Measurements from ENCODE around the gene ELMOD1. TPM values are rescaled to one million over a fixed set of nuclear protein-coding genes. Genes with fewer than 3 reads are reported as not detected.

The ELMOD1 gene
- total RNA-seq, 1 experiment from 2014 or later: not detected

GRCh38 chr11:107592231-107592590 lies 1.3 kb downstream of the ELMOD1 start:
- DNase-seq (ENCODE audit: low spot score): no peak
- BruUV-seq (replicated peaks): no TSS peak
- H3K9me3 ChIP-seq (ENCODE audit: low read depth, low read length, poor library complexity, severe bottlenecking): no peaks in the 10 kb centered on the region
- CTCF ChIA-PET: no interaction called here
- intact Hi-C loops (cut with micrococcal nuclease; ENCODE audit: unreplicated experiment): no loop called here
- POLR2A ChIA-PET (ENCODE audit: low non-redundant PET): no interaction called here
- H3K36me3 ChIP-seq (ENCODE audit: insufficient read depth, low read length, poor library complexity, severe bottlenecking): no peaks in the 10 kb centered on the region
- no peak overlapping the region for H3K27ac ChIP-seq (ENCODE audit: low read depth, low read length, poor library complexity, severe bottlenecking)
- H3K4me1 ChIP-seq (ENCODE audit: insufficient read depth, low read length, poor library complexity, severe bottlenecking): peaks cover 12% of the 10 kb centered on the region
- H3K27me3 ChIP-seq (replicated peaks; ENCODE audit: insufficient read depth, low read depth, low read length, poor library complexity): peaks cover 89% of the 10 kb centered on the region
- no peak overlapping the region for H3K4me3 ChIP-seq (ENCODE audit: low read depth, low read length, poor library complexity, severe bottlenecking)
- TF ChIP-seq CTCF (conservative IDR thresholded peaks at IDR 0.05; ENCODE audit: low read depth, low read length): no peak
- TF ChIP-seq EZH2 (IDR thresholded peaks at IDR 0.05; ENCODE audit: borderline replicate concordance, low read depth, low read length, poor library complexity, severe bottlenecking): no peak

DNA sequence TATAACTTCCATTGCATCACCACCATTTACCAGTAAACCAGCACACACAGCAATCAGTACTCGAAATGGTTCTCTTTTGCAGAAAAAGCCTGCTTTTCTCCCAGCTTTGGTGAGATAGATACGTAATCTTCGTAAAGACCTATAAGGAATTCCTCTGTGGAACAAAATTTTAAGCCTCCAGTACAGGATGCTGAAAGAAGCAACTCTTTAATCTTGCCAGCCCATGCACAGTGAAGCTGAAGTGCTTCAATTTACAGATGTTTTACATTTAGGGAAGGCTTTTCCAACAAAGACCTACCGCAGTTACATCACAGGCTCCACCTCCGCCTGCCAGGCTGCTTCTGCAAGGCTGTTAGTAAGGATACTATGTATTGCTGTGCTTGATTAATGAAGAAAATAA lies 1.9 kb downstream of the ELMOD1 start:
- Histone ChIP-seq H3K9me3 (ENCODE audit: low read depth, low read length, poor library complexity, severe bottlenecking) (no peaks in the 10 kb centered on the region), H3K4me3 (ENCODE audit: low read depth, low read length, poor library complexity, severe bottlenecking) (no peak overlapping the region), H3K27me3 (replicated peaks; ENCODE audit: insufficient read depth, low read depth, low read length, poor library complexity) (peaks cover 94% of the 10 kb centered on the region), H3K36me3 (ENCODE audit: insufficient read depth, low read length, poor library complexity, severe bottlenecking) (no peaks in the 10 kb centered on the region), H3K27ac (ENCODE audit: low read depth, low read length, poor library complexity, severe bottlenecking) (no peak overlapping the region), H3K4me1 (ENCODE audit: insufficient read depth, low read length, poor library complexity, severe bottlenecking) (peaks cover 12% of the 10 kb centered on the region)
- no peak for TF ChIP-seq EZH2 (IDR thresholded peaks at IDR 0.05; ENCODE audit: borderline replicate concordance, low read depth, low read length, poor library complexity, severe bottlenecking)
- no peak for TF ChIP-seq CTCF (conservative IDR thresholded peaks at IDR 0.05; ENCODE audit: low read depth, low read length)
- intact Hi-C loops (cut with micrococcal nuclease; ENCODE audit: unreplicated experiment): no loop called here
- POLR2A ChIA-PET (ENCODE audit: low non-redundant PET): no interaction called here
- DNase-seq (ENCODE audit: low spot score): no peak
- BruUV-seq (replicated peaks): no TSS peak
- CTCF ChIA-PET: no interaction called here

GRCh38 chr11:107593951-107594350 lies 3.0 kb downstream of the ELMOD1 start:
- no TSS peak for BruUV-seq (replicated peaks)
- CTCF ChIA-PET: no interaction called here
- no peak for DNase-seq (ENCODE audit: low spot score)
- TF ChIP-seq CTCF (conservative IDR thresholded peaks at IDR 0.05; ENCODE audit: low read depth, low read length) (no peak), EZH2 (IDR thresholded peaks at IDR 0.05; ENCODE audit: borderline replicate concordance, low read depth, low read length, poor library complexity, severe bottlenecking) (no peak)
- Histone ChIP-seq H3K4me1 (ENCODE audit: insufficient read depth, low read length, poor library complexity, severe bottlenecking) (peaks cover 12% of the 10 kb centered on the region), H3K27me3 (replicated peaks; ENCODE audit: insufficient read depth, low read depth, low read length, poor library complexity) (peaks cover 89% of the 10 kb centered on the region), H3K27ac (ENCODE audit: low read depth, low read length, poor library complexity, severe bottlenecking) (no peak overlapping the region), H3K4me3 (ENCODE audit: low read depth, low read length, poor library complexity, severe bottlenecking) (no peak overlapping the region), H3K36me3 (ENCODE audit: insufficient read depth, low read length, poor library complexity, severe bottlenecking) (no peaks in the 10 kb centered on the region), H3K9me3 (ENCODE audit: low read depth, low read length, poor library complexity, severe bottlenecking) (no peaks in the 10 kb centered on the region)
- POLR2A ChIA-PET (ENCODE audit: low non-redundant PET): interaction anchor here (0.7 kb wide), 1 partner anchor 611 kb away, joined by 7 read pairs; no protein-coding TSS in a partner anchor
- intact Hi-C loops (cut with micrococcal nuclease; ENCODE audit: unreplicated experiment): no loop called here
